ENCODE data around the gene PTPRN2.

The PTPRN2 gene

GRCh38 chr7:157682064-157682945, 905.3 kb downstream of the PTPRN2 start:
- in situ Hi-C loops (cut with MboI; ENCODE audit: low pct_unique_long_range_greater_than_20kb, low sequenced_read_pairs) = no loop called here
- no peak for DNase-seq

DNA sequence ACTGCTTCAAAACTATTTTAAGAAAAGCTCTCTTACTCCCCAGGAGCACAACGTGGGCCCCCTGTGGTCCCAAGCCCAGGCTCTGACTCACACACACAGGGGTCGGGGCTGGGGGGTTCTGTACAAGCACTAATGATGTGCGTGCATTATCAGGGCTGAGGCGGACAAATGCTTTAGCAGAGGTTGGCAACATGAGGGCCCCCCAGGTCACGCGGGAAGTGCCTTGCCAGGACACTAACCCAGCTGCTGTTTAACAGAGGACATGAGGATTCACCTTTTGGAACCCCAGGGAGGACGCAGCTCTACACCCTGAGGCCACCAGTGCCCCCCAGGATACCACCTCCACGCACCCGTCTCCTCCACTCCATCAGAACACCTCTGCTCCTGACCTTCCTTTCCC, 908.0 kb downstream of the PTPRN2 start:
- in situ Hi-C loops (cut with MboI; ENCODE audit: low pct_unique_long_range_greater_than_20kb, low sequenced_read_pairs) = no loop called here

GRCh38 chr7:157678501-157678900, 909.1 kb downstream of the PTPRN2 start:
- no peak for DNase-seq
- in situ Hi-C loops (cut with MboI; ENCODE audit: low pct_unique_long_range_greater_than_20kb, low sequenced_read_pairs) = no loop called here

More for the DNA sequence above, 908.0 kb downstream of the PTPRN2 start:
- no peak for DNase-seq

DNA sequence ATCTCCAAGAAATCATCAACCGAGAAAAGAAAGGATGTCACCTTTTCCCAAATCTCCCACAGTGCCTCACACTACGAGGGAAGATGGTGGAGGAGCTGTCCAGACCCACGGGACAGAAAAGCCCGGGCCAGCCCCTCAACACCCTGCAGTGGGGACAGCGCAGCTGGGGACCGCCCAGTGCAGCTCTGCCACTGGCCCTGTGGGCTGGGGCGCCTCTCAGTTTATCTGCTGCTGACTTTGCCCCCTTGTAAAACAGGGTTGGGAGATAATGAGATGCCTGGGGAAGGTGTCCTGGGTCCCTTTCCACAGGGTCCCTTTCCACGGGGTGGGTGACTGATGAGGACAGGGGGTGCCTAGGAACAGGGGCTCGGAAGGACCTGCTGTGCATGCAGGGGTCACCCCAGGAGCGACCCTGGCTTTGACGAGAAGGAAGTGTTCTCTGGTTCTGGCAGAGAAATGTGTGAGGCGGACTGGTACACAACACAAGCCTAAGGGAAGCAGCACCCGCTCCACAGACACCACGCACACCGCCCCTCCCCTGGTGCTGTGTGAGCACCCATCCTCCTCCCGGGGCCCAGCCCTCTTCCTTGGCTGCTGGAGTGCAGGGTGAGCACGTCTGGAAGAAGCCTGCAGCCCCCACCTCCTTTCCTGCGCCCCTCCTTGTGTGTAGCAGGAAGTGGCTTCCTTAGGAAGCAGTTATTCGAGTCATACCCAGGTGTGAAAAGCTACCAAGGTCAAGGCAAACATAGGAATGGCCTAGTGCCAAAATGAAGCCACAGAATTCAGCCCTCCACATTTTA, 911.0 kb downstream of the PTPRN2 start:
- in situ Hi-C loops (cut with MboI; ENCODE audit: low pct_unique_long_range_greater_than_20kb, low sequenced_read_pairs) = no loop called here

DNA sequence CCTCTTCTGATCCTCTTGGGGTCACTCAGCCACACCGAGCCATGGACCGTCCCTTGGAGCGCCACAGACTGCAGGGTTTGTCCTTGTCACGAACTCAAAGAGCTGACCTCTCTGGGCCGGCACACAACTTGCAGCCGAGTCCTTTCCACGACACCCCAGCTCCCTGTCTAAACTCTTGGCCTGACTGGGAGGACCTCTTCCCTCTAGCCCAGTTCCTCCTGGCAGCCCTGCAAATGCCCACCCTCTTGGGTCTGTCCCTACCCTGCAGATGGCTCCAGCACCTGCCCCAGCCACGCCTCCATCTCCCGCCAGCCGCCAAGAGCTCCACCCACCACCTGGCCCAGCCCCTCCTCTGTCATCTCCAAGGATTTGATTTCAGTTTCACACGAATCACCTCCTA, 911.6 kb downstream of the PTPRN2 start:
- no peak for DNase-seq
- in situ Hi-C loops (cut with MboI; ENCODE audit: low pct_unique_long_range_greater_than_20kb, low sequenced_read_pairs) = no loop called here

More for the DNA sequence above, 911.0 kb downstream of the PTPRN2 start:
- no peak for DNase-seq

DNA sequence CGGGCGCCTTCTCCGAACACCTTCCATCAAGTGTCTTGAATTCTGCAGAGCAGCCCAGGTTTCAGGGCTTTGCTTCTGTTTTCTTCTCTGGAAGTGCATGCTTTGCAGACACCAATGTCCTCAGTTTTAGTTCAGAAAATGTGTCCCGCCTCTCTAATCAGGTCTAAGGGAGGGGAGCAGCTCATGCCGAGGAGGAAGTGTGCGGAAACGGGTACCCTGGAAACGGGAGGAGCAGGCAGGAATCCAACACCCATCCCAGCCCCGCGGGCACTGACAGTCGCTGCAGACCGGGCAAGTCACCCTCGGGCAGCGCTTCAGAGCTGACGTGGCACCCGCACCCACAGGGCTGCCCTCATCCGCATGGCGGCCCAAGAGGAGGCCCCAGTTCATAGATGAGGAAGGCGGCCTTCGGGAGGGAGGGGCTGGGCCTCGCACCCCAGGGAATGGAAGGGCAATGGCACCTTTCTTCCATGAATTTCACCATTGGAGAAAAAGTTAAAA, 912.1 kb downstream of the PTPRN2 start:
- in situ Hi-C loops (cut with MboI; ENCODE audit: low pct_unique_long_range_greater_than_20kb, low sequenced_read_pairs) = no loop called here
- DNase-seq = no peak

DNA sequence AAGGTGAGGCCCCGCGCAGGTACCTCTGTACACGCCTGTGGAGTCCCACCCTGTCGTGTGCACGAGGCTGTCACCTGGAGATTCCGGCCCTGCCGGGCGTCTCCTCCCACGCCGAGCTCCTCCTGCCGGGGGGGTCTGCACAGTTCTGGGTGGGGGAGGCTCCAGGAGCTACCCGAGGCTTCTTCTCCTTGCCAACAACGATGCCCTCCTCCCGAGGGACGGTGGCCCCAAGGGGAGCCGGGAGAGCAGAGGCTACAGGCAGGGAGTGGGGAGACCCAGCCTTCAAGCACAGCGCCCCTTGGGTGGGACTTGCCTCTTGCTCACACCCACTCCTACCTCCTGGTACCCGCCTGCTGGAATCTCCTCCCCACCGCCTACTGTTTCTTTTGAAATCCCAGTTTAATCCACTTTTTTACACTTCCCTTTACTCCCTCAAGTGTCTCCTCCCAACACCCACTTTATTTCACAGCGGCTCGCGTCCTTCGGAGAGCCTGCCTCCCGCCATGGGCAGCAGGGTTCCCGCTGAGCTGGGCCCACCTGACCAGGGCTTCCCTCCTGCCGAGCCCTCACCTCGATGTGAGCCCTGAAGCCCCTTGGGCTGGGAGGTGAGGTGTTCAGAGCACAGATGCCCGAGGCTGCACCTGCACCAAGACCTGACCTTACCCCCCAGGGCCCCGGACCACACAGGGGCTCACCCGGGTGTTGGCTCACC, 912.8 kb downstream of the PTPRN2 start:
- in situ Hi-C loops (cut with MboI; ENCODE audit: low pct_unique_long_range_greater_than_20kb, low sequenced_read_pairs) = no loop called here
- no peak for DNase-seq

DNA sequence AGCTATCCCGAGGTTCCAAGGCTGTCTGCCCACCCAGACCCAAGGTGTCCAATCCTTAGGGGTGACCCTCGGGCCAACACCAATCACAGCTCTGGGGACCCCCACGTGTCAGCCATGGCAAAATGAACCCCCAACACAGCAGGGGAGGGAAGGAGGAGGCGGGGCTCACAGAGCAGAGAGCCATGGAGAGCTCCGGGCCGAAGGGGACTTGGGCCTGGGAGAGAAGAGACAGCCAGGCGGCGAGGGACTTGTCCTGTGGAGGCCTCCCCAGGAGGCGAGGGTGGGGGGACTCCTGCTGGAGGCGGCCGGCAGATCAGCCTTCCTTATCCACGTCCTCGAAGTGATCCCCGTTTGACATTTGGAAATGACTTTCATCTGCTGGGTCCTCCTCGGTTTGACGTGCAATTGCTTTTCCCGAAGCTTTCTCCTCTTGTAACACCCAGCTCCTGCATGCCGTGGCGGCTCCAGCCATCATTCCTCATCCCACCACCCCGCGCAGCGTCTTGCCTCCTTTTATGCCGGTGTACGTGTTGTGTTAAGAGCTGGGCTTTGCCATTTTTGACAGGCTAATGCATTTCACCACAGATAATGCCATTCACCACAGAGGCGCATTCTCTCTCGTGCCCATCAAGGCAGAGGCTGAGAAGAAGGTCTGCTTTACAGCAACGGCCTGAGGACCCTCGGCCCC, 913.5 kb downstream of the PTPRN2 start:
- in situ Hi-C loops (cut with MboI; ENCODE audit: low pct_unique_long_range_greater_than_20kb, low sequenced_read_pairs) = no loop called here
- DNase-seq = no peak

GRCh38 chr7:157673573-157673972, 914.0 kb downstream of the PTPRN2 start:
- in situ Hi-C loops (cut with MboI; ENCODE audit: low pct_unique_long_range_greater_than_20kb, low sequenced_read_pairs) = no loop called here
- no peak for DNase-seq

DNA sequence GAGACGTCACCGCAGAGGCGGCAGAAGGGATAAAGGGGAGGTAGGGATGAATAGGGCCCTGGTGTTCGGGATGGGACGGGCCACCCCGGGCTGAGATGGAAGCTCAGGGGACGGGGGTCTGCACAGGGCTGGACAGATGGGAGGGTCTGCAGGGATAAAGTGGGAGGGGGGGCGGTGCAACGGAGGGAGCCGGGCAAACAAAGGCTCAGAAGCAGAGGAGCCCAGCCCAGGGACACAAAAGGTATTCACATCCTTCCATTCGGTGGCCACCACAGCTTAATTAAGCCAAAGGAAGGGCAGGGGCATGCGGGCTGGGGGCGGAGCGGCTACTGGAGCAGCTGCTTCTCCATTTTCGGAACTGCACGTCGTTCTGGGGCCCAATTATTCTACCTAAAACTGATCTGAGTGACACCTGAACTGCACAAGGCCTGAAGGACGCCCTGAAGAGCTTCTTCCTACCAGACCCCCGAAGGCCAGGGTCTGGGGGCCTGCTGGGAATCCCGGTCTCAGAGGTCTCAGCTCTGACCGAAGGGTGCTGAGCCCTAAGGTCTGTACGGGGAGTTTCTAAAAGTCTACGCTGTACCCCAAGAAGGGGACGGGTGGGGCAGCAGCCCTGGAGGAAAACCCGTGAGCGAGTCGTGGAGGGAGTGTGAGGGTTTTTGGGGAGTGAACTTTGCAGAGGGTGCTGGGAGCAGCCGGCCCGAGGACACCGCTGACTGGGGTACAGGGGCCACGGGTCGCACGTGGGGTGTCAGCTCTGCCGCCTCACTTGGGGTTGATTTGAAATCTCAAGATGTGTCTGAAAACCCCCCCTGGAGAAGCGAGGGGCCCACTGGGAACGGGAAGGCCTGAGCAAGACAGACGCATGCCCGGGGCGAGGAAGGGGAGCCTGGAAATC, 916.0 kb downstream of the PTPRN2 start:
- no peak for DNase-seq
- in situ Hi-C loops (cut with MboI; ENCODE audit: low pct_unique_long_range_greater_than_20kb, low sequenced_read_pairs) = no loop called here

GRCh38 chr7:157670490-157671357, 916.9 kb downstream of the PTPRN2 start:
- in situ Hi-C loops (cut with MboI; ENCODE audit: low pct_unique_long_range_greater_than_20kb, low sequenced_read_pairs) = no loop called here

DNA sequence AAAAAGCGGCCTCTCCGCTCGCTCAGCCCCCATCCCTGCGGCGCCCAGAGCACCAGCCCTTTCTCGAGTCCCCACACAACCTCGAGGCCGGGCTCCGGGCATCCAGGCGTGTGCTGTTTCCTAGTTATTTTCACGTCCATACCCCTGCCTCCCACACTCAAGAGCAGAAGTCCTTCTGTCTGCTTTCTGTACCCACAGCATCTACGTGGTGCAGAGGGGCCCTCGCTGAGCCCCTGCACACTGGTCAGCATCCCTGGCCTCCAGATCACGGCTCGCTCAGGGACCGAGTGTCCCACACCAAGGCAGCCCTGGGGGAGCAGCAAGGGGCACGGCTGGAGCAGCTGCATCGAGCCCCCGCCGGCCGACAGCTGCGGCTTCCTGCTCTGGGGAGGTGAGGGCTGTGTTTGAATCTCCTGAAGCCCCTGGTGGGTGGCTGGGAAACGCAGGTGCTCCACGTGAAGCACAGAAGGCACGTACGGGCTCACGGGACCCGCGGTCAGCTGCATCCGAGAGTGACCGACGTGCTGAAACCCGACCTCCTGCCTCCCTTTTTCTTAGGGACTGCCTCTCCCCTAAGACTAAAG, 917.8 kb downstream of the PTPRN2 start:
- in situ Hi-C loops (cut with MboI; ENCODE audit: low pct_unique_long_range_greater_than_20kb, low sequenced_read_pairs) = no loop called here

More at GRCh38 chr7:157670490-157671357, 916.9 kb downstream of the PTPRN2 start:
- DNase-seq = no peak

DNA sequence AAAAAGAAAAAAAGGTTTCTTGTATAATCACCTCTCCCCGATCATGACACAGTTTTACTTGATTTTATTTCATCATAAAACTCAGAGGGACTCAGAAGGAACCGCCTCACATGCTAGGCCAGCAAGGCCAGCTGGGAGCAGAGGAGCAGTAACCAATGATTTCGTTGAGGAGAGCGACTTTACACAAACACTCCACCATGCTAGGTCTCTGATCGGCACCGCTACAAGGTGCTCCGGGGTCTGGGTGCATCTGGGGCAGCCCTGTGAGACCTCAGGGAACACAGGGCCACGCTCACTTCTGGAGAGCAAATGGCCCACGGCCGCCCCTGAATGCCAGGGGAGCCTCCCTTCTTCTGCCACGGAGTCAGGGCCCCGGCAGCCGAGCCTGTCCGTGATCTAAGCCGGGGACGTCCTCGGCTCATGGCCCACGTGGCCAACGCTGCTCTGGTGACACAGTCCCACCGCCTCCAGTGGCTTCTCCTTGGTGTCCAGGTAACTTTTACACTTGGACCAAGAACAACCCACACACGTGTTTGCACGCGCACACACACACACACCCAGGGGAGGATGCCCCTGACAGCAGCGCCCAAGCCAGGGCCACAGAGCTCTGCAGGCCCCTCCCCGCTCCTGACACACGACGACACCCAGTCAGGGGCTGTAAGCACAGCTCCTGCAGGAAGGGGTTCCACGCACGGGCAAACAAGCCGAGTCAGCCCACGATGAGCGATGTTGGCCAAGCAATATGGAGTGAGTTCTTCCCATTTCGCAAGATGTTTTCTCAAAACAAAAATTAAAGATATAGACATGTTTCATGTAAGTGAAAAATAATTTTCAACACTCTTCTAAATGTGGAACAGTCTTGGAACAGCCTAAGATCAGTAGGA, 918.5 kb downstream of the PTPRN2 start:
- in situ Hi-C loops (cut with MboI; ENCODE audit: low pct_unique_long_range_greater_than_20kb, low sequenced_read_pairs) = no loop called here

More for the DNA sequence above, 917.8 kb downstream of the PTPRN2 start:
- no peak for DNase-seq

GRCh38 chr7:157668221-157668883, 919.3 kb downstream of the PTPRN2 start:
- in situ Hi-C loops (cut with MboI; ENCODE audit: low pct_unique_long_range_greater_than_20kb, low sequenced_read_pairs) = no loop called here

More for the DNA sequence above, 918.5 kb downstream of the PTPRN2 start:
- no peak for DNase-seq

DNA sequence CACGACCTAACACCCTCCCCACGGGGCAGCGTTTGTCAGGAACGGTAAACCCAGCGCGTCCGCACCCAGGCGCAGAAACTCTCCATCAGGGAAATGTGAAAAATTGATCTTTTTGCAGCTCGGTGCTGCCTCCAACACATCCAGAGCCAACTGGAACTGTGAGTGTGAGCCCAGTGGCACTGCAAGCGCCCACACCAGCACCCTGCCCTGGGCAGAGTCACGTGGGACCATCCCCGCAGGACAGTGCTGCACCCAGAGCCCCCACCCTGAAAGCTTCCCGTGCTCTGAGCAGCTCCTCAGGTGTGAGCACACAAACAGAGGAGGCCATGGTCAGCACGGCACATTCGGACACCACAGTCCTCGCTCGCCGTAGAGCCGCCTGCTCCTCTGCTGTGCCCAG, 919.9 kb downstream of the PTPRN2 start:
- in situ Hi-C loops (cut with MboI; ENCODE audit: low pct_unique_long_range_greater_than_20kb, low sequenced_read_pairs) = no loop called here

More at GRCh38 chr7:157668221-157668883, 919.3 kb downstream of the PTPRN2 start:
- peak; percentile 48 for DNase-seq

More for the DNA sequence above, 919.9 kb downstream of the PTPRN2 start:
- no peak for DNase-seq
